Posterior cingulate gyrus (tissue), 11 donors: ENCODE measurements around the gene DNAH2.
A peak's percentile ranks its signal among the peaks of the same experiment; 100 is the strongest.

ENCODE experiments used
- DNase-seq, 10 donors: peaks; one replicate each; pipeline versions ENCODE4 v3.0.0 to v3.0.0-alpha.2; 2020 to 2021; ENCODE audit warnings: mixed read lengths in 3 of 10
- intact Hi-C: fragments of 100-400 bp; cut with DNase I; formaldehyde crosslinking; loops from one replicate; pipeline ENCODE4 v1.15.1; 2023

Gene DNAH2

GRCh38 chr17:7715936-7716886 is 1.3 kb upstream of the DNAH2 start:
- intact Hi-C loops = no loop called here
- DNase-seq = peak in 2 of 10 donors; percentile 64 to 83

- intact Hi-C loops = no loop called here
- DNase-seq = peak in 8 of 10 donors; percentile 36 to 90 (median 52)
Observed at GRCh38 chr17:7717756-7718350, 309 bp downstream of the DNAH2 start.

GRCh38 chr17:7719661-7720060 is 2.1 kb downstream of the DNAH2 start:
- intact Hi-C loops = no loop called here

GRCh38 chr17:7720125-7720524 is 2.6 kb downstream of the DNAH2 start:
- intact Hi-C loops = no loop called here
- peak in 2 of 10 donors; percentile 38 to 43 for DNase-seq

More at GRCh38 chr17:7719661-7720060, 2.1 kb downstream of the DNAH2 start:
- DNase-seq = peak in 2 of 10 donors; percentile 33 to 64

GRCh38 chr17:7721612-7722011 is 4.1 kb downstream of the DNAH2 start:
- intact Hi-C loops = no loop called here

GRCh38 chr17:7727886-7728285 is 10.3 kb downstream of the DNAH2 start:
- no peak for DNase-seq
- intact Hi-C loops = no loop called here

More at GRCh38 chr17:7721612-7722011, 4.1 kb downstream of the DNAH2 start:
- peak in 1 of 10 donors; percentile 4 for DNase-seq

- intact Hi-C loops = no loop called here
- no peak for DNase-seq
Observed at GRCh38 chr17:7729816-7730215, 12.3 kb downstream of the DNAH2 start.

GRCh38 chr17:7732981-7733539 is 15.5 kb downstream of the DNAH2 start:
- DNase-seq = peak in 1 of 10 donors; percentile 34
- intact Hi-C loops = no loop called here

- peak in 1 of 10 donors; percentile 63 for DNase-seq
- intact Hi-C loops = no loop called here
Observed at GRCh38 chr17:7737601-7738000, 20.1 kb downstream of the DNAH2 start.

- intact Hi-C loops = loop anchor here (5.0 to 10.0 kb wide), 3 partner anchors 93 to 305 kb away; partner anchors contain the start of gene KDM6B
- DNase-seq = peak in 2 of 10 donors; percentile 69 to 70
Observed at GRCh38 chr17:7739746-7740145, 22.2 kb downstream of the DNAH2 start.

- DNase-seq = peak in 1 of 10 donors; percentile 85
- intact Hi-C loops = loop anchor here (5.0 to 10.0 kb wide), 3 partner anchors 92 to 304 kb away; partner anchors contain the start of gene KDM6B
Observed at GRCh38 chr17:7740481-7741001, 23.0 kb downstream of the DNAH2 start.

- intact Hi-C loops = loop anchor here (2.0 to 10.0 kb wide), 4 partner anchors 90 to 302 kb away; partner anchors contain the start of gene KDM6B
- DNase-seq = peak in 1 of 10 donors; percentile 57
Observed at GRCh38 chr17:7742729-7743128, 25.2 kb downstream of the DNAH2 start.

GRCh38 chr17:7744416-7744815 is 26.9 kb downstream of the DNAH2 start:
- DNase-seq = no peak
- intact Hi-C loops = loop anchor here (5.0 to 10.0 kb wide), 3 partner anchors 88 to 300 kb away; partner anchors contain the start of gene KDM6B

- no peak for DNase-seq
- intact Hi-C loops = loop anchor here (10.0 kb wide), 1 partner anchor 299 kb away; no protein-coding TSS in a partner anchor
Observed at GRCh38 chr17:7745748-7746470, 28.4 kb downstream of the DNAH2 start.

GRCh38 chr17:7747635-7748071 is 30.1 kb downstream of the DNAH2 start:
- intact Hi-C loops = loop anchor here (10.0 kb wide), 1 partner anchor 297 kb away; no protein-coding TSS in a partner anchor
- DNase-seq = no peak

- DNase-seq = peak in 2 of 10 donors; percentile 29 to 75
- intact Hi-C loops = loop anchor here (10.0 kb wide), 1 partner anchor 297 kb away; no protein-coding TSS in a partner anchor
Observed at GRCh38 chr17:7748076-7748775, 30.7 kb downstream of the DNAH2 start.

- DNase-seq = no peak
- intact Hi-C loops = no loop called here
Observed at GRCh38 chr17:7750321-7750821, 32.8 kb downstream of the DNAH2 start.

- intact Hi-C loops = no loop called here
- peak in 2 of 10 donors; percentile 62 to 76 for DNase-seq
Observed at GRCh38 chr17:7754656-7755055, 37.1 kb downstream of the DNAH2 start.
